CD8-positive, alpha-beta memory T cell (primary cell): Measurements from ENCODE around the gene C15orf62. TPM values are rescaled to one million over a fixed set of nuclear protein-coding genes. Genes with fewer than 3 reads are reported as not detected.

ENCODE experiments used
- CTCF ChIA-PET: fragments of 350-600 bp; sonication (Branson Sonifier 250); formaldehyde crosslinking; loops from one replicate; lab custom pipeline; 2021; ENCODE audit warnings: antibody characterized with exemption; lab: Charles Lee
- POLR2A ChIA-PET: fragments of 350-600 bp; sonication (Branson Sonifier 250); formaldehyde crosslinking; loops from one replicate; lab custom pipeline; 2021; ENCODE audit warnings: antibody characterized with exemption; lab: Charles Lee
- DNase-seq, 5 donors: peaks; one replicate each; pipeline versions ENCODE4 v3.0.0 to v3.0.0-alpha.2; 2020 to 2022; ENCODE audit warnings: mixed read lengths in 1 of 5
- H3K27ac ChIP-seq: one replicate; pipeline ENCODE4 v1.7.0; 2013; ENCODE audit warnings: low read depth, mild to moderate bottlenecking, low read length, moderate library complexity
- H3K27me3 ChIP-seq: 2 replicates; pipeline ENCODE4 v1.7.0; 2013; ENCODE audit warnings: low read length, mild to moderate bottlenecking; ENCODE audit not compliant: insufficient read depth, poor library complexity, severe bottlenecking
- H3K36me3 ChIP-seq: 2 replicates; pipeline ENCODE4 v1.7.0; 2013; ENCODE audit warnings: mild to moderate bottlenecking, low read length, moderate library complexity; ENCODE audit not compliant: insufficient read depth
- H3K4me1 ChIP-seq: 2 replicates; pipeline ENCODE4 v1.7.0; 2013; ENCODE audit warnings: mild to moderate bottlenecking, low read length, moderate library complexity; ENCODE audit not compliant: insufficient read depth
- H3K4me3 ChIP-seq: 2 replicates; pipeline ENCODE4 v1.7.0; 2013; ENCODE audit warnings: mild to moderate bottlenecking, low read length
- H3K9me3 ChIP-seq: 2 replicates; pipeline ENCODE4 v1.7.0; 2013; ENCODE audit warnings: mild to moderate bottlenecking, low read length
- H3K27ac Mint-ChIP-seq, 8 donors: one replicate each; pipeline ENCODE4 v1.8.0; 2020 to 2021; ENCODE audit warnings: mixed read lengths in 8 of 8, mild to moderate bottlenecking in 6 of 8, inconsistent platforms in 3 of 8, moderate library complexity in 3 of 8
- H3K27me3 Mint-ChIP-seq, 2 donors: one replicate each; pipeline ENCODE4 v1.8.0; 2020 to 2021; ENCODE audit warnings: mixed read lengths in 2 of 2, mild to moderate bottlenecking in 1 of 2, moderate library complexity in 1 of 2
- H3K36me3 Mint-ChIP-seq, 3 donors: one replicate each; pipeline ENCODE4 v1.8.0; 2020 to 2021; ENCODE audit warnings: mixed read lengths in 3 of 3, inconsistent platforms in 1 of 3, mild to moderate bottlenecking in 1 of 3
- H3K4me1 Mint-ChIP-seq, 3 donors: one replicate each; pipeline ENCODE4 v1.8.0; 2020 to 2021; ENCODE audit warnings: mixed read lengths in 3 of 3, inconsistent platforms in 1 of 3, mild to moderate bottlenecking in 1 of 3
- H3K4me3 Mint-ChIP-seq, 7 donors: one replicate each; pipeline ENCODE4 v1.8.0; 2020 to 2021; ENCODE audit warnings: mixed read lengths in 7 of 7, mild to moderate bottlenecking in 6 of 7, moderate library complexity in 4 of 7, inconsistent platforms in 2 of 7
- H3K9me3 Mint-ChIP-seq, 5 donors: one replicate each; pipeline ENCODE4 v1.8.0; 2020 to 2022; ENCODE audit warnings: mixed read lengths in 5 of 5, mild to moderate bottlenecking in 3 of 5, moderate library complexity in 2 of 5, inconsistent platforms in 1 of 5
- polyA plus RNA-seq: library from polyadenylated mRNA; unstranded; fragments of 300-500 nt; fragmentation: Illumina TruSeq; gene quantifications from one replicate; pipeline ENCODE4 v1.2.3, GENCODE V29; 2021
- total RNA-seq, 2 experiments: library from RNA; stranded (reverse); gene quantifications; one replicate each; pipeline ENCODE4 v1.2.3, GENCODE V29; 2021

C15orf62 gene
- total and polyA plus RNA-seq, 3 experiments from 2014 or later = 0.44 to 0.79 (median 0.53) TPM

- Histone ChIP-seq H3K9me3 (no peaks in the 10 kb centered on the region), H3K4me1 (peaks cover 15% of the 10 kb centered on the region), H3K27me3 (no peaks in the 10 kb centered on the region), H3K36me3 (peaks cover 1% of the 10 kb centered on the region), H3K27ac (no peak overlapping the region), H3K4me3 (no peak overlapping the region)
- ChIA-PET POLR2A (no interaction called here), CTCF (interaction anchor here (1.3 to 1.6 kb wide), 2 partner anchors 8 to 135 kb away, joined by 3 to 6 read pairs; no protein-coding TSS in a partner anchor)
- H3K4me3 Mint-ChIP-seq = peak overlapping the region in 6 of 7 donors; percentile 15 to 86 (median 49)
- peak overlapping the region in 6 of 8 donors; percentile 2 to 72 (median 55) for H3K27ac Mint-ChIP-seq
- H3K9me3 Mint-ChIP-seq = no peaks in the 10 kb centered on the region
- no peaks in the 10 kb centered on the region for H3K27me3 Mint-ChIP-seq
- peaks cover 0 to 22% (median 1%) of the 10 kb centered on the region in 3 donors for H3K36me3 Mint-ChIP-seq
- no peak for DNase-seq
- H3K4me1 Mint-ChIP-seq = peaks cover 19 to 28% (median 28%) of the 10 kb centered on the region in 3 donors
These were observed 12.8 kb upstream of the C15orf62 start for GRCh38 chr15:40756938-40757337.

- Mint-ChIP-seq H3K4me1 (peaks cover 13 to 20% (median 17%) of the 10 kb centered on the region in 3 donors), H3K27me3 (no peaks in the 10 kb centered on the region), H3K27ac (no peak overlapping the region), H3K4me3 (peak overlapping the region in 1 of 7 donors; percentile 84), H3K36me3 (peaks cover 0 to 6% (median 0%) of the 10 kb centered on the region in 3 donors), H3K9me3 (no peaks in the 10 kb centered on the region)
- no peaks in the 10 kb centered on the region for H3K36me3 ChIP-seq
- no peaks in the 10 kb centered on the region for H3K9me3 ChIP-seq
- POLR2A ChIA-PET = no interaction called here
- DNase-seq = no peak
- CTCF ChIA-PET = no interaction called here
- H3K4me1 ChIP-seq = peaks cover 16% of the 10 kb centered on the region
- H3K27me3 ChIP-seq = no peaks in the 10 kb centered on the region
- H3K27ac ChIP-seq = no peak overlapping the region
- H3K4me3 ChIP-seq = no peak overlapping the region
These were observed 9.8 kb upstream of the C15orf62 start for GRCh38 chr15:40759961-40760360.

GRCh38 chr15:40762919-40763800 is 6.6 kb upstream of the C15orf62 start:
- DNase-seq = peak in 2 of 5 donors; percentile 42 to 63
- Histone ChIP-seq H3K27me3 (no peaks in the 10 kb centered on the region), H3K36me3 (no peaks in the 10 kb centered on the region), H3K27ac (peak overlapping the region; percentile 66), H3K9me3 (no peaks in the 10 kb centered on the region), H3K4me1 (peaks cover 27% of the 10 kb centered on the region), H3K4me3 (peak overlapping the region; percentile 74)
- Mint-ChIP-seq H3K9me3 (no peaks in the 10 kb centered on the region), H3K36me3 (peaks cover 0 to 16% (median 0%) of the 10 kb centered on the region in 3 donors), H3K4me3 (peak overlapping the region; percentile 86 to 95 (median 90)), H3K4me1 (peaks cover 15 to 35% (median 22%) of the 10 kb centered on the region in 3 donors), H3K27me3 (no peaks in the 10 kb centered on the region), H3K27ac (peak overlapping the region; percentile 80 to 98 (median 90))
- CTCF ChIA-PET = interaction anchor here (0.7 to 9.7 kb wide), 6 partner anchors 11 to 174 kb away, joined by 3 to 45 read pairs (median 4); no protein-coding TSS in a partner anchor
- POLR2A ChIA-PET = interaction anchor here (0.8 to 2.0 kb wide), 4 partner anchors 19 to 68 kb away, joined by 3 to 9 read pairs (median 4); partner anchors contain the start of gene RAD51

GRCh38 chr15:40763801-40764628 is 5.8 kb upstream of the C15orf62 start, which contains the start of gene GCHFR:
Gene GCHFR (plus strand): TSS chr15:40764068. CDS start chr15:40764181, 113 bp downstream.
- H3K4me3 ChIP-seq = peak within 1 kb of the TSS; percentile 74
- Mint-ChIP-seq H3K36me3 (peaks cover 0 to 22% (median 0%) of the 10 kb centered on the region in 3 donors), H3K27me3 (no peaks in the 10 kb centered on the region), H3K4me3 (peak within 1 kb of the TSS; percentile 86 to 95 (median 90)), H3K4me1 (peaks cover 21 to 43% (median 28%) of the 10 kb centered on the region in 3 donors), H3K9me3 (no peaks in the 10 kb centered on the region), H3K27ac (peak within 1 kb of the TSS; percentile 80 to 98 (median 96))
- no peaks in the 10 kb centered on the region for H3K9me3 ChIP-seq
- DNase-seq = peak; percentile 61 to 80 (median 66)
- H3K36me3 ChIP-seq = no peaks in the 10 kb centered on the region
- ChIA-PET POLR2A (interaction anchor here (0.8 to 2.0 kb wide), 4 partner anchors 20 to 69 kb away, joined by 3 to 9 read pairs (median 4); partner anchors contain the start of gene RAD51), CTCF (interaction anchor here (0.8 to 9.7 kb wide), 7 partner anchors 10 to 28 kb away, joined by 3 to 45 read pairs (median 5); no protein-coding TSS in a partner anchor)
- H3K27me3 ChIP-seq = no peaks in the 10 kb centered on the region
- H3K4me1 ChIP-seq = peaks cover 31% of the 10 kb centered on the region
- peak within 1 kb of the TSS; percentile 66 for H3K27ac ChIP-seq

GRCh38 chr15:40764629-40765103 is 5.1 kb upstream of the C15orf62 start:
- H3K27me3 Mint-ChIP-seq = no peaks in the 10 kb centered on the region
- no peak for DNase-seq
- H3K4me3 Mint-ChIP-seq = peak overlapping the region; percentile 86 to 95 (median 90)
- Histone ChIP-seq H3K27me3 (no peaks in the 10 kb centered on the region), H3K4me3 (peak overlapping the region; percentile 74), H3K36me3 (no peaks in the 10 kb centered on the region), H3K27ac (peak overlapping the region; percentile 66), H3K9me3 (no peaks in the 10 kb centered on the region), H3K4me1 (peaks cover 38% of the 10 kb centered on the region)
- no peaks in the 10 kb centered on the region for H3K9me3 Mint-ChIP-seq
- peak overlapping the region; percentile 80 to 98 (median 96) for H3K27ac Mint-ChIP-seq
- peaks cover 0 to 26% (median 0%) of the 10 kb centered on the region in 3 donors for H3K36me3 Mint-ChIP-seq
- CTCF ChIA-PET = interaction anchor here (0.9 to 9.7 kb wide), 7 partner anchors 8 to 23 kb away, joined by 3 to 45 read pairs (median 5); no protein-coding TSS in a partner anchor
- H3K4me1 Mint-ChIP-seq = peaks cover 26 to 50% (median 33%) of the 10 kb centered on the region in 3 donors
- POLR2A ChIA-PET = interaction anchor here (1.0 to 1.4 kb wide), 2 partner anchors 14 to 21 kb away, joined by 3 to 4 read pairs; no protein-coding TSS in a partner anchor

GRCh38 chr15:40766194-40766815 is 3.5 kb upstream of the C15orf62 start:
- Histone ChIP-seq H3K4me1 (peaks cover 42% of the 10 kb centered on the region), H3K36me3 (no peaks in the 10 kb centered on the region), H3K9me3 (no peaks in the 10 kb centered on the region), H3K4me3 (no peak overlapping the region), H3K27ac (no peak overlapping the region), H3K27me3 (no peaks in the 10 kb centered on the region)
- Mint-ChIP-seq H3K4me3 (peak overlapping the region in 1 of 7 donors; percentile 15), H3K27ac (peak overlapping the region; percentile 59 to 97 (median 93)), H3K4me1 (peaks cover 32 to 57% (median 39%) of the 10 kb centered on the region in 3 donors), H3K27me3 (no peaks in the 10 kb centered on the region), H3K36me3 (peaks cover 0 to 31% (median 2%) of the 10 kb centered on the region in 3 donors), H3K9me3 (no peaks in the 10 kb centered on the region)
- DNase-seq = no peak
- ChIA-PET CTCF (interaction anchor here (1.3 to 9.7 kb wide), 4 partner anchors 10 to 16 kb away, joined by 3 to 45 read pairs (median 4); no protein-coding TSS in a partner anchor), POLR2A (no interaction called here)
